Mucosa of stomach (tissue), 1 donor: ENCODE data around the gene EBNA1BP2.
"Not testable (repeated sequence)": the region's sequence is repeated elsewhere in the genome, so short reads cannot be mapped to it uniquely, and the experiment has no call there.

Experiments
- H3K27me3 ChIP-seq: one replicate; pipeline ENCODE4 v1.7.0; 2013; ENCODE audit warnings: mild to moderate bottlenecking, low read length; ENCODE audit not compliant: control insufficient read depth, insufficient read depth
- H3K36me3 ChIP-seq: one replicate; pipeline ENCODE4 v1.7.0; 2013; ENCODE audit warnings: low read length; ENCODE audit not compliant: control insufficient read depth, insufficient read depth
- H3K4me1 ChIP-seq: one replicate; pipeline ENCODE4 v1.7.0; 2013; ENCODE audit warnings: mild to moderate bottlenecking, low read length; ENCODE audit not compliant: control insufficient read depth, insufficient read depth
- H3K4me3 ChIP-seq: one replicate; pipeline ENCODE4 v1.7.0; 2013; ENCODE audit warnings: low read length
- H3K9ac ChIP-seq: one replicate; pipeline ENCODE4 v1.7.0; 2013; ENCODE audit warnings: mild to moderate bottlenecking, low read length, moderate library complexity
- H3K9me3 ChIP-seq: one replicate; pipeline ENCODE4 v1.7.0; 2013; ENCODE audit warnings: mild to moderate bottlenecking, low read length, moderate library complexity; ENCODE audit not compliant: control insufficient read depth
- donor health status: Pancreatic carcinoma.

EBNA1BP2 gene

GRCh38 chr1:43134640-43135039 is 37.5 kb downstream of the EBNA1BP2 start:
- no peak overlapping the region for H3K9ac ChIP-seq
- H3K27me3 ChIP-seq: peaks cover 4% of the 10 kb centered on the region
- no peaks in the 10 kb centered on the region for H3K9me3 ChIP-seq
- no peaks in the 10 kb centered on the region for H3K36me3 ChIP-seq
- H3K4me3 ChIP-seq: no peak overlapping the region
- H3K4me1 ChIP-seq: no peaks in the 10 kb centered on the region

- no peak overlapping the region for H3K4me3 ChIP-seq
- H3K4me1 ChIP-seq: no peaks in the 10 kb centered on the region
- no peaks in the 10 kb centered on the region for H3K9me3 ChIP-seq
- peaks cover 4% of the 10 kb centered on the region for H3K27me3 ChIP-seq
- no peaks in the 10 kb centered on the region for H3K36me3 ChIP-seq
- no peak overlapping the region for H3K9ac ChIP-seq
These were observed 38.0 kb downstream of the EBNA1BP2 start for GRCh38 chr1:43134068-43134467.

- Histone ChIP-seq H3K27me3 (no peaks in the 10 kb centered on the region), H3K9ac (no peak overlapping the region), H3K36me3 (no peaks in the 10 kb centered on the region), H3K4me3 (no peak overlapping the region), H3K4me1 (no peaks in the 10 kb centered on the region), H3K9me3 (no peaks in the 10 kb centered on the region)
These were observed 42.7 kb downstream of the EBNA1BP2 start for GRCh38 chr1:43129426-43129825.

- no peaks in the 10 kb centered on the region for H3K4me1 ChIP-seq
These were observed 43.3 kb downstream of the EBNA1BP2 start for GRCh38 chr1:43128816-43129215.

GRCh38 chr1:43123031-43123430 is 49.1 kb downstream of the EBNA1BP2 start:
- no peaks in the 10 kb centered on the region for H3K36me3 ChIP-seq
- no peaks in the 10 kb centered on the region for H3K9me3 ChIP-seq
- no peak overlapping the region for H3K4me3 ChIP-seq
- H3K27me3 ChIP-seq: no peaks in the 10 kb centered on the region
- H3K9ac ChIP-seq: no peak overlapping the region
- H3K4me1 ChIP-seq: no peaks in the 10 kb centered on the region

More at GRCh38 chr1:43128816-43129215, 43.3 kb downstream of the EBNA1BP2 start:
- Histone ChIP-seq H3K4me3 (no peak overlapping the region), H3K27me3 (no peaks in the 10 kb centered on the region), H3K36me3 (no peaks in the 10 kb centered on the region), H3K9ac (no peak overlapping the region), H3K9me3 (no peaks in the 10 kb centered on the region)

- Histone ChIP-seq H3K36me3 (no peaks in the 10 kb centered on the region), H3K27me3 (no peaks in the 10 kb centered on the region), H3K4me1 (no peaks in the 10 kb centered on the region), H3K9ac (no peak overlapping the region), H3K4me3 (no peak overlapping the region), H3K9me3 (no peaks in the 10 kb centered on the region)
These were observed 50.7 kb downstream of the EBNA1BP2 start for GRCh38 chr1:43121256-43121900.

- H3K9ac ChIP-seq, H3K27me3 ChIP-seq, H3K4me3 ChIP-seq, H3K36me3 ChIP-seq, H3K4me1 ChIP-seq, H3K9me3 ChIP-seq: not testable (repeated sequence)
These were observed 52.0 kb downstream of the EBNA1BP2 start for GRCh38 chr1:43119928-43120586.
